ENCODE measurements around the gene ATOH8. TPM values are rescaled to one million over a fixed set of nuclear protein-coding genes. Genes with fewer than 3 reads are reported as not detected.

ATOH8 gene
- polyA plus RNA-seq, 1 of the 3 experiments (the other 2 are of a cell fraction) = 5.6 TPM

- H3K4me2 ChIP-seq = no peak overlapping the region
- ChIA-PET CTCF (interaction anchor here (0.6 to 2.5 kb wide), 57 partner anchors 8 to 576 kb away, joined by 3 to 231 read pairs (median 5); partner anchors contain the start of genes ATOH8 and GNLY), POLR2A (interaction anchor here (1.0 kb wide), 1 partner anchor 85 kb away, joined by 5 read pairs; no protein-coding TSS in a partner anchor)
- no peaks in the 10 kb centered on the region for H3K79me2 ChIP-seq (ENCODE audit: insufficient read depth)
- no peak overlapping the region for H3K9ac ChIP-seq
- peaks cover 2% of the 10 kb centered on the region for H3F3A ChIP-seq (replicated peaks; ENCODE audit: insufficient read depth)
- no peaks in the 10 kb centered on the region for H3K9me2 ChIP-seq
- no peaks in the 10 kb centered on the region for H3K27me3 ChIP-seq (ENCODE audit: insufficient read depth)
- WGBS (ENCODE audit: low lambda C conversion rate) = 60% methylated on average over 17 of the region's 26 CpGs
- no peaks in the 10 kb centered on the region for H3K36me3 ChIP-seq (replicated peaks in 1 of 2; ENCODE audit: control insufficient read depth in 1 of 2, insufficient read depth in 2 of 2, low read length in 1 of 2)
- peaks cover 0 to 11% of the 10 kb centered on the region in 2 experiments; a peak in 1 of 4 replicates for H3K4me1 ChIP-seq (ENCODE audit: control insufficient read depth in 1 of 2, insufficient read depth in 2 of 2, low read depth in 1 of 2, low read length in 1 of 2)
- DNase-seq = peak; percentile 90
- no peak overlapping the region for H3K27ac ChIP-seq (ENCODE audit: low read depth in 2 of 2, low read length in 1 of 2)
- H4K20me1 ChIP-seq (ENCODE audit: insufficient read depth) = no peaks in the 10 kb centered on the region
- H2AFZ ChIP-seq (ENCODE audit: low read depth) = peak overlapping the region; percentile 73
- H3K4me3 ChIP-seq (ENCODE audit: low read depth in 2 of 2, low read length in 1 of 2) = peak overlapping the region in 1 of 2 experiments; percentile 47; a peak in 1 of 4 replicates
- H3K9me3 ChIP-seq = no peaks in the 10 kb centered on the region
- TF ChIP-seq, protein P1, sequence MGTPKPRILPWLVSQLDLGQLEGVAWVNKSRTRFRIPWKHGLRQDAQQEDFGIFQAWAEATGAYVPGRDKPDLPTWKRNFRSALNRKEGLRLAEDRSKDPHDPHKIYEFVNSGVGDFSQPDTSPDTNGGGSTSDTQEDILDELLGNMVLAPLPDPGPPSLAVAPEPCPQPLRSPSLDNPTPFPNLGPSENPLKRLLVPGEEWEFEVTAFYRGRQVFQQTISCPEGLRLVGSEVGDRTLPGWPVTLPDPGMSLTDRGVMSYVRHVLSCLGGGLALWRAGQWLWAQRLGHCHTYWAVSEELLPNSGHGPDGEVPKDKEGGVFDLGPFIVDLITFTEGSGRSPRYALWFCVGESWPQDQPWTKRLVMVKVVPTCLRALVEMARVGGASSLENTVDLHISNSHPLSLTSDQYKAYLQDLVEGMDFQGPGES (IDR thresholded peaks at IDR 0.05; ENCODE audit: low read depth, low read length) = no peak
- no peak for TF ChIP-seq EP300 (IDR thresholded peaks at IDR 0.05; ENCODE audit: borderline replicate concordance in 1 of 2, low read depth in 1 of 2, low read length in 1 of 2)
- TF ChIP-seq TCF12 (IDR thresholded peaks at IDR 0.05) = peak; percentile 32; the same call in 1 of the 2 replicates
- no peak for TF ChIP-seq CHD2 (IDR thresholded peaks at IDR 0.05; ENCODE audit: low read length, partially characterized antibody)
- no peak for TF ChIP-seq ELF1 (IDR thresholded peaks at IDR 0.05)
- peak; percentile 26; the same call in 1 of the 2 replicates for TF ChIP-seq RXRA (IDR thresholded peaks at IDR 0.05; ENCODE audit: borderline replicate concordance, low read depth)
- no peak for TF ChIP-seq PBX3 (IDR thresholded peaks at IDR 0.05)
- TF ChIP-seq GABPA (IDR thresholded peaks at IDR 0.05; ENCODE audit: low read depth) = no peak
- TF ChIP-seq POLR2AphosphoS5 (IDR thresholded peaks at IDR 0.05; ENCODE audit: low read depth, low read length) = no peak
- TF ChIP-seq NFIC (IDR thresholded peaks at IDR 0.05; ENCODE audit: borderline replicate concordance) = no peak
- TF ChIP-seq, protein P2, sequence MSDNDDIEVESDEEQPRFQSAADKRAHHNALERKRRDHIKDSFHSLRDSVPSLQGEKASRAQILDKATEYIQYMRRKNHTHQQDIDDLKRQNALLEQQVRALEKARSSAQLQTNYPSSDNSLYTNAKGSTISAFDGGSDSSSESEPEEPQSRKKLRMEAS (IDR thresholded peaks at IDR 0.05; ENCODE audit: low read depth) = no peak
- TF ChIP-seq USF2 (IDR thresholded peaks at IDR 0.05; ENCODE audit: borderline replicate concordance, low read depth, low read length) = no peak
- no peak for TF ChIP-seq GATA2 (CRISPR knock-in tag; IDR thresholded peaks at IDR 0.05)
- TF ChIP-seq ZBTB33 (IDR thresholded peaks at IDR 0.05; ENCODE audit: borderline replicate concordance, low read depth) = no peak
- no peak for TF ChIP-seq TAF1 (IDR thresholded peaks at IDR 0.05; ENCODE audit: borderline replicate concordance, low read depth, low read length)
- TF ChIP-seq YY1 (IDR thresholded peaks at IDR 0.05; ENCODE audit: low read depth) = no peak
- no peak for TF ChIP-seq TEAD4 (IDR thresholded peaks at IDR 0.05; ENCODE audit: borderline replicate concordance, insufficient read depth)
- no peak for TF ChIP-seq SIN3A (IDR thresholded peaks at IDR 0.05; ENCODE audit: borderline replicate concordance, low read depth, low read length)
- TF ChIP-seq MEF2A (IDR thresholded peaks at IDR 0.05; ENCODE audit: borderline replicate concordance, low read depth) = no peak
- TF ChIP-seq REST (IDR thresholded peaks at IDR 0.05; ENCODE audit: low read depth, low read length) = peak; percentile 55; the same call in 1 of the 2 replicates
- TF ChIP-seq FOXM1 (IDR thresholded peaks at IDR 0.05; ENCODE audit: low read depth) = no peak
- no peak for TF ChIP-seq JUND (IDR thresholded peaks at IDR 0.05)
Observed at GRCh38 chr2:85728883-85729824, 24.6 kb upstream of the ATOH8 start.

Data from SK-N-SH (cell line).